ENCODE measurements around the gene RTN4RL1. TPM values are rescaled to one million over a fixed set of nuclear protein-coding genes. Genes with fewer than 3 reads are reported as not detected.

Gene RTN4RL1
- total RNA-seq, 1 experiment from 2014 or later: 65.0 TPM

DNA sequence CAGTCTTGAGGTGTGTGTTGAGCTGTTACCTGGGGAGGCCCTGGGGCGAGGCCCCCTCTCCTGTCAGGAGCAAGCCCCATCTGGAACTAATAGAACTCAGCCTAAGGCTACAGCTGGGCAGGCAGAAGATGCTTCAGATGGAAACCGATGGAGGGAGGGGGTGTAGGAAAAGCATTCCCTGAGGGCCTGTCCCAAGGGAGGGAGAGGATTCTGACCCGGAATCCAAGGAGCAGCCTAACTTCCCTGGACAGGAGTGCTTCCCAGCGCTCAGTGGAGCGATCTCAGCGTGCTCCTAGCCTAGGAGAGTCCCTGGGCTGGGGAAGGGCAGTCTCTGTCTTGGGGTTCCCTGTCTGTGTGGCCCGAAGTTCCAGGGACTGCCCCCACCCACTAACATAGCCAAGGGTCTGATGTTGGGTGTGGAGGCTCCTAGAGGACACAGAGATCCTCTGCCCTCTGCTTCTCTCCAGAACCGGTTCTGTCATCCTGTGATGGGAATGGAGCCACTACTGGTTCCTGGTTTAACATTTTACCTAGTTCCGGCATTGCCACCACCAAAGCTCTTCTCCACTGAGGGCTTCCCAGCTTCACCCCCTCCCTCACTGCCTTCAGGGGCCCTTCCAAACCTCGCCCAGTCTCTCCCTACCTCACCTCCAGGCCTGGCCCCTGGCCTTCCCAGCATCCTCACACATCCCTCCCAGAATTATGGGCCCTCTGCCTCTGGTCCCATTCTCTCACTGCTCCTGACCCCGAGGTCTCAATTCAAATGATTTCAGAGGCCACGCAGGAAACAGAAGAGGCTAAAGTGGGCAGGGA, 58.7 kb downstream of the RTN4RL1 start:
- DNase-seq (ENCODE audit: low spot score): peak; percentile 15
- in situ Hi-C loops (cut with HindIII; ENCODE audit: low sequenced_read_pairs): no loop called here

DNA sequence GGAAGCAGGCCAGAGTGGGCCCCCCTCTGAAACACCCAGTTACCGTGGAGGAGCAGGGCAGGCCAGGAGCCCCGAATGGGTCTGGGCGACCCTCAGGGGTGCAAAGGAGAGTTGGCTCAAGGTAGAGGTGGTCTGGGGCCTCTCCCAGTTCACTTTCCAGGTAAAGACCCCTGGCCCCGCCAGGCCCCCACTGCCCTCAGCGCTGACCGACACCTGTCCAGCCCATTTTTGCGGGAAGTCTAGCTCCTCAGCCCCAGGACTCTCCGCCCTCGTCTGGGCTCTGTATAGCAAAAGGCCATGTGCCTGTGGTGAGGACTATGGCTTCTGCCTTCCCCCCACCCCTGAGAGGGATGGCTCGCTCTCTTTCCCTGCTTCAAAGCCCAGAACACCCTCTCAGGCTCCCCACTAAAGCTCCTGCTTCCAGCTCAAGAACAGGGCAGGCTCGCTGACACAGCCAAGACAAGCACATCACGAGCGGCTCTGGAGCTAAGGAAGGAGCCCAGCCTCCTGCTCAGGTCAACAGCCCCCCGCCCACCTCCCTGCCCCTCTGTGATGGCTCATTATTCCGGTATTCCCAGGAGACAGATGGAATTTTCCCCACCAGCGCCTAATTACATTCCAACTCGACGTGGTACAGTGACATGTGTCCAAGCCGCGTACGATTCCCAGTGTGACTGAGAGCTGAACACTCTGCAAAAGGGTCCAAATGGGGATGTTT, 59.4 kb downstream of the RTN4RL1 start:
- DNase-seq (ENCODE audit: low spot score): peak; percentile 19
- in situ Hi-C loops (cut with HindIII; ENCODE audit: low sequenced_read_pairs): no loop called here

DNA sequence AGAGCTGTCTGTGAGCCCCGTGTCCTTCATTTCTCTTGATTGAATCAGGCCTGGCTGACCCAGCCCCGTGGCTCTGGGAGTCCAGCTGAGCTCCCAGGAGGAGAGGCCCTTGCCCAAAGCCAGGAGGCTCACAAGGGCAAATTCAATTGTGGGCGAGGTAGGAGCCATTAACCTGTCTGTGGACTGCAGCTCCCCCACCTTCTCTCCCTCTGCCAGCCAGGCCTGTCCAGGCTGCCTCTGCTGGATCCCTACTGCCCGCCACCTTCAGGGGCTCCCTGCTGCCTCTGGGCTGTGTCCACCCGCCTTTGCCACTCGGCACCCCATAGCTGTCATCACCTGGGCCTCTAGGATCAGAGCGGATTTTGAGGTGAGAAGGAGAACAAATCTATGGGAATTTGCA, 61.9 kb downstream of the RTN4RL1 start:
- DNase-seq (ENCODE audit: low spot score): no peak
- in situ Hi-C loops (cut with HindIII; ENCODE audit: low sequenced_read_pairs): no loop called here

DNA sequence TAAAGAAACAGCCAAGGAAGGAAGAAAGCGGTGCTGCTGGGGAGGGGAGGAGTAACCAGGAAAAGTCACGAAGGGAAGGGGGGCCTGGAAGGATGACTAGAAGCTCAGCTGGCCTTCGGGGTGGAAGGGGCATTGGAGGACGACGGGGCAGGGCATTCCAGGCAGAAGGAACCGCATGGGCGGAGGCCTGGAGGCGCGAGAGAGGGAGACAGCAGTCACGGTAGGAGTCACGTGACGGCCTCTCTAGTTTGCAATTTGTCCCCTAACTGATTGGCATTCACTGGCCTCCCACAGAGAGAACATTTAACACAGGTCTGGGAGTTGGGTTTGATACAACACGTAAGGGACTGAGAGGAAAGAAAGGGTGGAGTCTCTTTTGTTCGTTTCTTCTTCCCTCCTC, 63.9 kb downstream of the RTN4RL1 start:
- DNase-seq (ENCODE audit: low spot score): no peak

DNA sequence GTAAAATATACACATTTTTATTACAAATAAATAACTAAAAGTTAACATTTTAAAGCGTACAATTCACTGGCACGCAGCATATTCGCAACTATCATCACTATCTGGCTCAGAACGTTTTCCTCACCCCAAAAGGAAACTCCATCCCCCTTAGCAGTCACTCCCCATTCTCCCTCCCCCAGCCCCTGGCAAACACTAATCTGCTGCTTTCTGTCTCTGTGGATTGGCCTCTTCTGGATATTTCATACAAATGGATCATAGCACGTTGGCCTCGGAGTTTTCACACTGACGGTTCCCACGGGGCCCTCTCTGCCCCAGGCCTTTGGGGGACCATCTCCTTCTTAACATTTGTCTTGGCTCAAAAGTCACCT, 64.6 kb downstream of the RTN4RL1 start:
- in situ Hi-C loops (cut with HindIII; ENCODE audit: low sequenced_read_pairs): no loop called here
- no peak for DNase-seq (ENCODE audit: low spot score)

More for the DNA sequence above, 63.9 kb downstream of the RTN4RL1 start:
- in situ Hi-C loops (cut with HindIII; ENCODE audit: low sequenced_read_pairs): no loop called here

DNA sequence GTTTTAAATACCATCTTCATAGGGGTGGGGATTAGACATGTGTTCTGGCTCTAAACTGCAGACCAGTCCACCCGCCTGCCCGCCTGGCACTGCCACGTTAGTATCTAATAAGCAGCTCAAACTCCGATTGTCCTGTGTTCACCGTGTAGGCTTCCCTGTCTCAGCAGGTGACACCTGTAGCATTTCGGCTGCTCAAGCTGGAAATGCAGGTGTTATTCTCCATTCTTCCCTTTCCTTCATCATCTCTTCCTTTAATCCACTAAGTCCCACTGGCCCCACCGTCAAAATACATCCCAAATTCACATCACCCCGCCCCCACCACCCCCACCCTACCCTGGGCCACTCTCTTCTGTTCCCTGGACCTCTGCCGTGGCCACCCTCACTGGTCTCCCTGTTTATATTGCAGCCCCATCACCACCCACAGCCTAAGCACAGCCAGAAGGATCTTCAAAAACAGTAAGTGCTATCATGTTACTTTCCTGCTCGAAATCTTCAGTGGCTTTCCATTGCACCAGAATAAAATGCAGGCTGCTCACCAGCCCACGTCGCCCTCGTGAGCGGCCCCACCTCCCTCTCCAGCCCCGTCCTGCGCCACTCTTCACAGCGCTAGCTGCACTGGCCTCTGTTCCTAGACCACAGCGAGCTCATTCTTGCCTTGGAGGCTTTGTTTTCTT, 65.1 kb downstream of the RTN4RL1 start:
- DNase-seq (ENCODE audit: low spot score): no peak
- in situ Hi-C loops (cut with HindIII; ENCODE audit: low sequenced_read_pairs): no loop called here

DNA sequence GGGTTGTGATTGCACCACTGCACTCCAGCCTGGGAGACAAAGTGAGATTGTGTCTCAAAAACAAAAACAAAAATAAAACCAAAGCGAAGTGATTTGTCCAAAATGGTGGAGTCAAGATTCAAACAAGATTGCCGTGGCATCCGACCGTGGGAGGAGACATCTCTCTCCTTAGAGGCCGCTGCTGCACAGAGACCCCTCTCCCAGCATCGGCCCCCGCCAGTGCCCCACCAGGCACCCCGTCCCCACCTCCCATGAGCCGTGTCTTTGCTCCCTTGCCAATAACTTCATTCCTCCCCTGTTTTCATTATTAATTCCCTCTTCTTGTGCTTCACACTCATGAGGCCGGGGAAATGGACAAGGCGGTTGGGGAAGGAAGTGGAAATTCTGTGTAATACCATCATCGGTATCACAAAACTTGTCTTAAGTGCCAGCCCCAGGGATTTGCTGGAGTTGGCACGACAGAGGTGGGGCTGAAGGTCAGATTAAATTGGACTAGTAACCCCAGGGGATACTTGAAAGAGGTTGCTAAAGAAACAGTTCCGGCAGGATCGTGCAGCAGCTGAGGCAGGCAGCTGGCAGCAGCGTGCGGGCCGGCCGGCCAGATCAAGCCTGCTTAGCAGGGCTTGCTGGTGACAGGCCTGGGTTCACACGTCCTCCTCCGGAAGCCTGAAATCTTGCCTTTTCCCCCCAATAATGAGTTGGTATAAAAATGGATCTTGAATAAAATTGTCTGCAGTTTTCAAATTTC, 66.8 kb downstream of the RTN4RL1 start:
- no peak for DNase-seq (ENCODE audit: low spot score)
- in situ Hi-C loops (cut with HindIII; ENCODE audit: low sequenced_read_pairs): no loop called here

DNA sequence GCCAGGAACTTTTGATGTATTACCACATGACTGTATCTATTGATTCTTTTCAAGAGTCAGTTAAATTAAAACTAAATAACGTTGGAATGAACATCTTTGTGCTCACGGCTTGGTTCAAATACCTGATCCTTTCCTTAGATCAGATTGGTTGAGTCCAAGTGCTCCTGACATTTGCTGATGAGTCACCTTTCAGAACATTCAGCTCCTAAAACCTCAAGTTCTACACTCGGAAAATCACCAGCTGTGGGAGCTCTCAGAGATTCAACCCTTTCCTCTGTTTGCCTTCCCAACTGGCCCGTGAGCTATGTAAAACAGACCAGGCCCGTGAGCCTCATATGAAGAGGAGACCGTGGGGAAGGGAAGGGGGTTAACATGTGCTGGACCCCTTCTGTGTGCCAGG, 68.1 kb downstream of the RTN4RL1 start:
- in situ Hi-C loops (cut with HindIII; ENCODE audit: low sequenced_read_pairs): no loop called here
- DNase-seq (ENCODE audit: low spot score): no peak

DNA sequence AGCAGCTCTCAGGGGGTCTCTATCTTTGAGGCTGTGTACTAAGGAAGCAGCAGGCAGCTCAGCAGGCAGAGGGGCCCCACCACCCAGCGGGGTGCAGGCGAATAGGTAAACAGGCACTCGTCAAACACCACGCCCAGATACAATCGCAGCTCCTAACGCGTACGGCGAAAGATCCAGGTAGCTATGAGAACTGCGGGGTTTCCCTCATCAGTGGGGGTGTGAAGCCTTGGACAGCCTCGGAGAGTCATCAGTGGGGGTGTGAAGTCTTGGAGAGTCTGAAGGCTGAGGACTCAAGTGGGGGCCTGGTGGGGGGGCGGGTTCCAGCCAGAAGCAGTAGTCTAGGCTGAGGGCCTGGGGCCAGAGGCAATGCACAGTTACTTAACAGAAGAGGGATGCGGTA, 69.0 kb downstream of the RTN4RL1 start:
- no peak for DNase-seq (ENCODE audit: low spot score)
- in situ Hi-C loops (cut with HindIII; ENCODE audit: low sequenced_read_pairs): no loop called here

DNA sequence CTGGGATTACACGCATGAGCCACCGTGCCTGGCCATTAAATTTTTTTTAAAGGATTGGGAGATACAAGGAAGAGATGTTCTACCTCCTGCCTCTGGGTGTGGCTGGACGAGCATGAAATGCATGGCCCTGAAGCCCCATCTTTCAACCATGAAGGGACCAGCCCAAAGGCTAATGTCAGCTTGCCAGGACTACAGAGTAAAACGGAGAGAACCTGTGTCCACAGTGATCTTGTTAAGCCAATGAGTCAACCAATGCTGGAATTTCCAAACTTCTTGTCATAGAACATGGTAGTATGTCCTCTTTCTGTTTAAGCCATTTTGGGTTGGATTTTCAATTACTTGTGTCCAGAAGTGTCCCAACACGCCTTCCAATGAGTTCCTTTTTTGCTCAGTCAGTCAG, 71.3 kb downstream of the RTN4RL1 start:
- no peak for DNase-seq (ENCODE audit: low spot score)
- in situ Hi-C loops (cut with HindIII; ENCODE audit: low sequenced_read_pairs): no loop called here

DNA sequence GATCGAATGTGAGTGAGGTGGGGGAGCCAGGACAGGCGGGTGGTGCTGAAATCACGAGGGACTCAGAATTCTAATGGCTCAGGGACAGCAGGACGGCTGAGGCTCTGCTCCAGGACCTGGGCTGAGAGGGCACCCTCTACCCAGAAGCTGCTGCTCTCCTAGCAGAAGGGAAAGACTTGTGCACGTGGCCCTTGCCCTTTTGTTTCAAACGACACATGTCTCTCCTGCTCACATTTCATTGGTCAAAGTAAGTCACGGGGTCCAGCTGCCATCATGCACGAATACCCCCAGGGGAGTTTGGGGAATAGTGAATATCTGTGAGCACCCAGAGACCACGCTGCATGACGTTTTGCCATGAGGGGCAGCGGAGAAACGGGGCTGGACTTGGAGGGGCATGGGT, 73.2 kb downstream of the RTN4RL1 start:
- in situ Hi-C loops (cut with HindIII; ENCODE audit: low sequenced_read_pairs): no loop called here
- no peak for DNase-seq (ENCODE audit: low spot score)

DNA sequence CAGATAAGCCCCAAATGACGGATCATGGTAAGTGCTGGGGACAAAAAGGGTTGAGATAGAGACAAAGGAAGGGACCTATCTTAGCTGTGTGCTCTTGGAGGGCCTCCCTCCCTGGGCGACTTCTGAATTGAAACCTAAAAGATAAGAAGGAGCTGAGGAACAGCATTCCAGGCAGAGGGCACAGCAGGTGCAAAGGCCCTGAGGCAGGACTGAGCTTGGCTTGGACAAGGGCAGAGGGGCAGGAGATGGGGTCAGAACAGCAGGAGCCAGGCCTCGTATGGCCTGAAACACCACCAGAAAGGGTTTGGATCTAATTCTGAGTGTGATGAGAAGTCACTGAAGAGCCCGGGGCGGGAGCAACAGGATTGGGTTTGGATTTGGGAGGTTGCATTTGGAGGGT, 75.4 kb downstream of the RTN4RL1 start:
- no peak for DNase-seq (ENCODE audit: low spot score)
- in situ Hi-C loops (cut with HindIII; ENCODE audit: low sequenced_read_pairs): no loop called here

DNA sequence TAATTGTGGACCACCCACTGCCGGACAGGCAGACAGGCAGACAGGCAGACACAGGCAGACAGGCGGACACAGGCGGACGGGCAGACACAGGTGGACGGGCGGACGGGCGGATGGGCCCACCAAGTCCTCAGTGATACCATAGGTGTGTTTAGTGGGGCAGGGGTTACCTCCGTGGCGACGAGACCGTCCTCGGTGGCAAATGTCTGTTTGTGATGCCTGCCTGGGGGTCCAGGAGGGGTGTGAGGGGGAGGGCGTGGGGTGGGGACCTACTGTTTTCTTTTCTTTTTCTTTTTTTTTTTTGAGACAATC, 76.7 kb downstream of the RTN4RL1 start:
- no peak for DNase-seq (ENCODE audit: low spot score)
- in situ Hi-C loops (cut with HindIII; ENCODE audit: low sequenced_read_pairs): no loop called here

DNA sequence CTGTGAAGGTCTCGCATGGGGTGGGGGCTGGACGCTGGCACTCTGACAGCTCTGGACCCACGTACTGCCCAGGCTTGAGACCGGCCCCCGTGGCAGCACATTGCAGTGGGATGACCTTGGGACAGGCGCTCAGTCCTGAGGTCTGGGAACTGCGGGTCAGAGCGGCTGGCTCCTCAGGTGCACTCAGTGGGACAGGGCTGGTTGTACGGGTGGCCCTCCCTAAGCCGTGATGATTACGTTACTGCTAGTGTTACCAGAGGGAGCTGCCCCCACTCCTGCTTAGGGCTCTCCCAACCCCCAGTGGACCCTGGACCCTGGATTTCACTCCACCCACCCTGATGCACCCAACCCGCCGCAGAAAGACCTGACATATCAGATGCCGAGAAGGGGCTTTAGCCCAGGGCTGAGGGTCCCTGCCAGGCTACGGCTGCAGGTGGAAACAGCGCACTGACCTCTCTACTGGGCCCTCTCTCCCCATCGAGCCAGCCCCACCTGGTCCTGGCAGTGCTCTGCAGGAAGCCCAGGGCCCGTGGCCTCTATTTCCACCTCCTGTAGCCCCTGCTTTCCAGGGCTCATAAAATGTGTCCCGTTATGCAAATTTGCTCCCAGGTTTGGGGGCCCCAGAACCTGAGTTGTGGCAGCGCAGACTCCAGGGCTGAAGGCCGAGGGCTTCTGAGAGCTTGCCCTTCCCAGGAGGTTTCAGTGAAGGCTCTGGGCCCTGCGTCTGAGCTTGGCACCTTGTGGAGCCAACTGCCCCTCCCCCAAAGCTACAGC, 77.2 kb downstream of the RTN4RL1 start:
- in situ Hi-C loops (cut with HindIII; ENCODE audit: low sequenced_read_pairs): no loop called here
- DNase-seq (ENCODE audit: low spot score): no peak

DNA sequence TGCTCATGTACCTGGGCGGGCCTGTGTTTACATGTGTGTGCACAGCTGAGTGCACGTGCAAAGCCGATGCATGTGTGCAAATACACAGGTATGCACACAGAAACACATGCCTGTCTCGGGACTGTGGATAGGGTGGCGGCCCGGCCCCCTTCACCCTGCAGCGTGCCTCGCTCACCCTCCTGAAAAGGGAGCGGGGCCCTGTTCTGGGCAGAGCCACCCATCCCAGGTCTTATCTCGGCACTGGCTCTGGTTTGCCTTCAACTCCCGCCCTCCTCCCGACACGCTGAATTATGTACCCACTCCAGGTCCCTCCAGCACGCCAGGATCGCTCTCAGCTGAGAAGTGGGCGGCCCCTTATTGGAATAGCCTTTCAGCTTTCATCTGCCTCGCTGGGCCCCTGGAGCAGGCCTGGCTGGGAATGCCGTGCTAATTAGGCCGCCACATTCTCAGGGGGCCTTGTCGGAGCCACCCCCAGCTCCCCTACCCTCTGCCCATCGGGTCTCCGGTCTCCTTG, 77.8 kb downstream of the RTN4RL1 start:
- DNase-seq (ENCODE audit: low spot score): no peak
- in situ Hi-C loops (cut with HindIII; ENCODE audit: low sequenced_read_pairs): no loop called here

DNA sequence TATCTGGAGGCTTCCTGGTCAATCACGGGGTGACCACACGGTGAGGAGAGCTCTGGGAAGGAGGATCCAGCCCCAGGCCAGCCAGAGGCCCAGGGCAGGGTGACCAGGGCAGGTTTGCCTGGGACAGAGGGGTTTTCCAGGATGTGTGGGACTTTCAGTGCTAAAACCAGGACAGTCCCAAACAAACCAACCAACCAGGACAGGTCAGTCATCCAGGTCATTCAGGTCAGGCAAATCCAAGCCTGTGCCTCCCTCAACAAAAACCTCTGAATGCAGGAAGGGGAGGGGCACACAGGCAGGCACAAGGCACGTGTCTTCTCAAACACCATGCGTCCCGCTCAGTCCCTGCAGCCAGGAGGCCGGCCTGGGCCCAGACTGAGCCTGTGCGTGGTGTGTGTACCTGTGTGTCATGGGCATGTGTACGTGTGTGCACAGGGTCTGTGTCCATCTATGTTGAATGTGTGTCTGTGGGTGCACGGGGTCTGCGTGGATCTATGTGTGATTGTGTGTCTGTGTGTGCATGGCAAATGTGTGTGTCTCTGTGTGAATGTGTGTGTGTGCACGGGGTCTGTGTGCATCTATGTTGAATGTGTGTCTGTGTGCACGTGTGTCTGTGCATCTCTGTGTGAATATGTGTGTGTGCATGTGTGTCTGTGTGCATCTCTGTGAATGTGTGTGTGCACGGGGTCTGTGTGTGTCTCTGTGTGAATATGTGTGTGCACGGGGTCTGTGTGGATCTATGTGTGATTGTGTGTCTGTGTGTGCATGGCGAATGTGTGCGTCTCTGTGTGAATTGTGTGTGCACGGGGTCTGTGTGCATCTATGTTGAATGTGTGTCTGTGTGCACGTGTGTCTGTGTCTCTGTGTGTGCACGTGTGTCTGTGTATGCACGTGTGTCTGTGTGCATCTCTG, 78.9 kb downstream of the RTN4RL1 start:
- DNase-seq (ENCODE audit: low spot score): no peak
- in situ Hi-C loops (cut with HindIII; ENCODE audit: low sequenced_read_pairs): no loop called here

DNA sequence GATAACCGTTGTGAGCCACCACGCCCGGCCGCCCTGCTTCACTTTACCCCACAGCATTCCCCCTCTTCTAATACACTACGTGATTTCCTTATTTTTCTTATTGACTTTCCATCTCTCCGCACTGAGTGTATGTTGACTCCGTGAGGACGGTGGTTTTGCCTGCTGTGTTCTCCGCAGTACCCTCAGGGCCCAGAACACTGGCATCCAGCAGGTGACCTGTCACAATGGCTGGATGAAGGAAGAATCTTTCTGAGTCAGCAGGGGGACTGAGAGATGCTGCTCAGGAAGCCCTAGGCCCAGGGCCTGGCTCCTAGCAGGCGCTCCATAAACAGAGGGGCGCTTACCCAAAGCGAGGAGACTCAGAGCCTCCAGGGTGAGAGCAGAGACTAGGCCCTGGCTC, 79.5 kb downstream of the RTN4RL1 start:
- no peak for DNase-seq (ENCODE audit: low spot score)
- in situ Hi-C loops (cut with HindIII; ENCODE audit: low sequenced_read_pairs): no loop called here

DNA sequence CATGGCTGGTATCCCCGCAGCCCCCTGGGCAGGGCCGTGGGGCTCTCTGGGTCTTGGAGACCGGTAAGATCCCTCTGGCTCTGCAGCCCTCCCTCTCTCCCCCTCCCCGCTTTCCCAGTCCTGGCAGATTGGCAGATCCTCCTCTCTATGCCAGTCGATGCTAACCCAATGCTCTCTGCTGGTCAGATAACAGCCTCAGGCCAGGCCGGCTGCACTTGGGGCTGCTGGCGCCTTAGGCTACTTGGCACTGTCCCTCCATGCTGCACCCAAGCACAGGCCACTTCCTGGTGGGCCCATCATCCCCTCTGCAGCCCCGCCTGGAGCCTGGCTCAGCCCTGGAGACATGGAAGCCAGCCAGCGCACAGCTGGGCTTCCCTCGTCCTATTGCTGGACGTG, 81.7 kb downstream of the RTN4RL1 start:
- in situ Hi-C loops (cut with HindIII; ENCODE audit: low sequenced_read_pairs): no loop called here
- no peak for DNase-seq (ENCODE audit: low spot score)
